ENCODE data around the gene PDE7B. TPM values are rescaled to one million over a fixed set of nuclear protein-coding genes. Genes with fewer than 3 reads are reported as not detected.
A peak's percentile ranks its signal among the peaks of the same experiment; 100 is the strongest.

The PDE7B gene
- total and polyA plus RNA-seq, 2 of the 4 experiments (the other 2 are of a cell fraction), result 7.8 to 12.4 TPM

DNA sequence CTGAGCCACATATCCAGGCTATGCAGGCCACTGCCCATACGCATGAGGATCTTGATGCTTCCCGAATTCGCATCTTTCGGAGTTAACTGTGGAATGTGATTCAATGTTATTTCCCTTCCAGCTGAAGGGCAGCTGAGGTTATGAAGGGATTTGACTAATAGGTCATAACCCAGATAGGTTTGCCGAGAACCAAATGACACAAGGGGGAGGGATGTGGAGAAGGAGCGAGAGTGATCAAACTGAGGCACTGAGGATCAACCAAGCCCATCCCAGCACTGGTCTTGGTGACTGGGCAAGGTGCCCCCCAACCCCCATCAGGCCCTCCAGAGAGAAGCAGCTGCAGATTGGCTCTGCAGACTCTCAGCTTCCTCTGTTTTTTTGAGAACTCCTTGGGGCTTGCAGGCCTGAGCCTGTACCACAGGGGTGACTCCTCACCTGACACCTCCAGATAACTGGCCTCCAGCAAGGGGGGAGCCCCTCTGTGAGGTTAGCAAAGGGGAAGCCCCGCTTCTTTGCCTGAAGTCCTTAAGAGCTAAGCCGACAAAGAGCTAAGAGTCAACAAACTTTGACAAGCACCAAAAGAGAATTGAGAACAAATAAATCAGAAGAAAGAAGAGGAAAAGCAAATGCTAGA, 185.9 kb downstream of the PDE7B start:
- peak overlapping the region; percentile 98 for H2BK5ac ChIP-seq (ENCODE audit: low read depth, low read length, poor library complexity, severe bottlenecking)
- peak overlapping the region; percentile 86 for H2AK5ac ChIP-seq (ENCODE audit: low read depth, low read length)
- no peaks in the 10 kb centered on the region for H4K20me1 ChIP-seq (ENCODE audit: insufficient read depth, low read length)
- H3K56ac ChIP-seq (ENCODE audit: extremely low read depth, insufficient read depth, low read length), result peak overlapping the region; percentile 95
- dilution Hi-C loops (cut with HindIII; ENCODE audit: low sequenced_read_pairs, unreplicated experiment), result no loop called here
- peak overlapping the region; percentile 99 for H3K23ac ChIP-seq (ENCODE audit: low read depth, low read length)
- peaks cover 7% of the 10 kb centered on the region; the same call in 1 of the 2 replicates for H3K36me3 ChIP-seq (ENCODE audit: control insufficient read depth, insufficient read depth, low read length)
- ChIA-PET CTCF (interaction anchor here (0.6 to 1.2 kb wide), 3 partner anchors 85 to 185 kb away, joined by 3 to 4 read pairs (median 3); no protein-coding TSS in a partner anchor), POLR2A (ENCODE audit: unreplicated experiment) (interaction anchor here (0.7 kb wide), 1 partner anchor 170 kb away, joined by 8 read pairs; no protein-coding TSS in a partner anchor)
- peak overlapping the region; percentile 99 for H3K14ac ChIP-seq (replicated peaks; ENCODE audit: low read depth, low read length)
- H3K9me1 ChIP-seq (ENCODE audit: insufficient read depth, low read length), result peaks cover 15% of the 10 kb centered on the region
- H2AK9ac ChIP-seq (replicated peaks; ENCODE audit: low read depth, low read length, poor library complexity), result peak overlapping the region; percentile 86
- H2BK120ac ChIP-seq (ENCODE audit: low read depth, low read length), result peak overlapping the region; percentile 99
- intact Hi-C loops (cut with micrococcal nuclease), result loop anchor here (5.0 to 10.0 kb wide), 2 partner anchors 117 to 185 kb away; partner anchors contain the start of gene PDE7B
- H4K8ac ChIP-seq (ENCODE audit: low read depth in 2 of 2, low read length in 2 of 2), result peak overlapping the region; percentile 63 to 98
- peak overlapping the region; percentile 89 for H3K18ac ChIP-seq (ENCODE audit: low read depth, low read length)
- DNase-seq, result peak; percentile 42
- in situ Hi-C loops (cut with MboI; ENCODE audit: low sequenced_read_pairs), result no loop called here
- peak overlapping the region; percentile 78 for H2BK20ac ChIP-seq (ENCODE audit: low read depth, low read length)
- WGBS, 2 experiments (ENCODE audit: extremely low coverage in 2 of 2, insufficient read length in 1 of 2), result 65% methylated on average over 4 of the region's 8 CpGs; no CpG with 5 or more reads in 1 of the 2 experiments
- no peaks in the 10 kb centered on the region for H3K9me3 ChIP-seq (ENCODE audit: control insufficient read depth, insufficient read depth, low read length)
- peak overlapping the region; percentile 89 for H2AFZ ChIP-seq (replicated peaks; ENCODE audit: low read length, poor library complexity)
- peaks cover 25 to 79% of the 10 kb centered on the region in 2 experiments for H3K79me1 ChIP-seq (ENCODE audit: low read depth in 1 of 2, low read length in 2 of 2)
- H3K27ac ChIP-seq (ENCODE audit: insufficient read depth, low read length), result peak overlapping the region; percentile 98
- peak overlapping the region; percentile 99 for H3K4ac ChIP-seq (ENCODE audit: low read depth, low read length)
- H4K5ac ChIP-seq (ENCODE audit: low read depth, low read length), result peak overlapping the region; percentile 85
- ATAC-seq (ENCODE audit: low read depth), result peak; percentile 15
- peaks cover 25% of the 10 kb centered on the region for H3K4me1 ChIP-seq (ENCODE audit: control insufficient read depth, insufficient read depth, low read length)
- peak overlapping the region; percentile 100 for H3K4me2 ChIP-seq (ENCODE audit: low read depth, low read length)
- H3K27me3 ChIP-seq (ENCODE audit: control insufficient read depth, insufficient read depth, low read length), result no peaks in the 10 kb centered on the region
- H3K9ac ChIP-seq (ENCODE audit: low read depth, low read length), result peak overlapping the region; percentile 99
- peak overlapping the region; percentile 92 for H4K91ac ChIP-seq (ENCODE audit: insufficient read depth, low read depth, low read length)
- peak overlapping the region; percentile 88 for H3K4me3 ChIP-seq (ENCODE audit: insufficient read depth, low read depth, low read length)
- H2BK15ac ChIP-seq (ENCODE audit: low read depth, low read length), result peak overlapping the region; percentile 82
- no TSS peak for BruUV-seq (replicated peaks)
- TF ChIP-seq RFX5 (IDR thresholded peaks at IDR 0.05; ENCODE audit: low read depth, low read length) (no peak), NFE2L2 (IDR thresholded peaks at IDR 0.05; ENCODE audit: low read depth, low read length) (no peak), MAZ (IDR thresholded peaks at IDR 0.05; ENCODE audit: borderline replicate concordance, low read depth, low read length) (no peak), CTCF (conservative IDR thresholded peaks at IDR 0.05; ENCODE audit: low read depth, low read length) (no peak), MAFK (IDR thresholded peaks at IDR 0.05; ENCODE audit: low read depth, low read length) (no peak), RAD21 (IDR thresholded peaks at IDR 0.05; ENCODE audit: low read length) (no peak), BHLHE40 (IDR thresholded peaks at IDR 0.05; ENCODE audit: low read depth, low read length) (no peak), MXI1 (IDR thresholded peaks at IDR 0.05; ENCODE audit: borderline replicate concordance, low read depth, low read length) (no peak), USF2 (IDR thresholded peaks at IDR 0.05; ENCODE audit: low read depth, low read length) (no peak), POLR2A (IDR thresholded peaks at IDR 0.05; ENCODE audit: low read depth, low read length) (no peak), RCOR1 (IDR thresholded peaks at IDR 0.05; ENCODE audit: insufficient replicate concordance, low read length) (no peak), CEBPB (IDR thresholded peaks at IDR 0.05; ENCODE audit: low read depth, low read length) (no peak), CHD1 (IDR thresholded peaks at IDR 0.05; ENCODE audit: low read depth, low read length) (no peak), SMC3 (IDR thresholded peaks at IDR 0.05; ENCODE audit: low read depth, low read length) (no peak)
- TF ChIP-seq, protein P1, sequence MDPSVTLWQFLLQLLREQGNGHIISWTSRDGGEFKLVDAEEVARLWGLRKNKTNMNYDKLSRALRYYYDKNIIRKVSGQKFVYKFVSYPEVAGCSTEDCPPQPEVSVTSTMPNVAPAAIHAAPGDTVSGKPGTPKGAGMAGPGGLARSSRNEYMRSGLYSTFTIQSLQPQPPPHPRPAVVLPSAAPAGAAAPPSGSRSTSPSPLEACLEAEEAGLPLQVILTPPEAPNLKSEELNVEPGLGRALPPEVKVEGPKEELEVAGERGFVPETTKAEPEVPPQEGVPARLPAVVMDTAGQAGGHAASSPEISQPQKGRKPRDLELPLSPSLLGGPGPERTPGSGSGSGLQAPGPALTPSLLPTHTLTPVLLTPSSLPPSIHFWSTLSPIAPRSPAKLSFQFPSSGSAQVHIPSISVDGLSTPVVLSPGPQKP (IDR thresholded peaks at IDR 0.05; ENCODE audit: borderline replicate concordance, low read depth, low read length), result no peak
